HL-60 (cell line): ENCODE results near the gene ENG.

ENCODE experiments used
- CTCF ChIP-seq: IDR thresholded peaks from one replicate; pipeline ENCODE4 v1.5.1; 2011; ENCODE audit warnings: low read length, control low read depth, inconsistent platforms; ENCODE audit not compliant: insufficient read depth
- GABPA ChIP-seq: IDR thresholded peaks from 2 replicates; pipeline ENCODE4 v1.6.1; 2012; ENCODE audit warnings: low read depth
- POLR2AphosphoS5 ChIP-seq: IDR thresholded peaks from 2 replicates; pipeline ENCODE4 v1.6.1; 2012; ENCODE audit warnings: low read depth

GRCh38 chr9:127805620-127806019, 48.8 kb downstream of the ENG start:
- TF ChIP-seq GABPA (no peak), CTCF (no peak), POLR2AphosphoS5 (peak; percentile 23; the same call in 1 of the 2 replicates)
